Stimulated activated CD8-positive, alpha-beta memory T cell treated with anti-CD3 and anti-CD28 coated beads, Interleukin-2, amount 100 ng/mL, for 1 hour (primary cell): ENCODE data around the gene CCDC188.

Experiments used
- DNase-seq, 2 donors: peaks; one replicate each; pipeline ENCODE4 v3.0.0-alpha.2; 2020; ENCODE audit warnings: low read depth in 2 of 2

The CCDC188 gene

GRCh38 chr22:20135265-20135664 lies 15.6 kb downstream of the CCDC188 start:
- no peak for DNase-seq

GRCh38 chr22:20133930-20134549 lies 16.8 kb downstream of the CCDC188 start:
- DNase-seq, result no peak

GRCh38 chr22:20132686-20133246 lies 18.1 kb downstream of the CCDC188 start:
- DNase-seq, result no peak

GRCh38 chr22:20131859-20132685 lies 18.8 kb downstream of the CCDC188 start:
- no peak for DNase-seq

- no peak for DNase-seq
Measured at GRCh38 chr22:20131597-20131858, 19.3 kb downstream of the CCDC188 start, which contains the start of gene ZDHHC8. ZDHHC8 (plus strand) TSS chr22:20131804; CDS start chr22:20131948, 144 bp downstream.

GRCh38 chr22:20130731-20131596 lies 19.9 kb downstream of the CCDC188 start:
- DNase-seq, result peak; percentile 58 to 73

GRCh38 chr22:20130319-20130718 lies 20.5 kb downstream of the CCDC188 start:
- DNase-seq, result no peak

- no peak for DNase-seq
Measured at GRCh38 chr22:20129747-20130014, 21.2 kb downstream of the CCDC188 start.

GRCh38 chr22:20128902-20129746 lies 21.7 kb downstream of the CCDC188 start:
- DNase-seq, result no peak

- DNase-seq, result no peak
Measured at GRCh38 chr22:20128619-20128901, 22.3 kb downstream of the CCDC188 start.

GRCh38 chr22:20127869-20128618 lies 22.8 kb downstream of the CCDC188 start:
- DNase-seq, result no peak

- no peak for DNase-seq
Measured at GRCh38 chr22:20127318-20127868, 23.5 kb downstream of the CCDC188 start.

- no peak for DNase-seq
Measured at GRCh38 chr22:20126284-20127029, 24.4 kb downstream of the CCDC188 start.

GRCh38 chr22:20125201-20126174 lies 25.4 kb downstream of the CCDC188 start:
- DNase-seq, result no peak

- DNase-seq, result no peak
Measured at GRCh38 chr22:20124083-20124787, 26.6 kb downstream of the CCDC188 start.

- DNase-seq, result no peak
Measured at GRCh38 chr22:20123366-20124082, 27.3 kb downstream of the CCDC188 start.

- no peak for DNase-seq
Measured at GRCh38 chr22:20121856-20122415, 28.9 kb downstream of the CCDC188 start.
